GM19023 (cell line): Measurements from ENCODE around the gene P2RY6.

ENCODE experiments used
- ATAC-seq: cut with Tn5 transposase; IDR thresholded peaks from one replicate; pipeline ENCODE4 v1.9.1; 2021; ENCODE audit warnings: mild to moderate bottlenecking, moderate library complexity; ENCODE audit not compliant: unreplicated experiment

The P2RY6 gene

GRCh38 chr11:73275381-73275750 is 3.2 kb downstream of the P2RY6 start:
- no peak for ATAC-seq

GRCh38 chr11:73277467-73277866 is 5.3 kb downstream of the P2RY6 start:
- no peak for ATAC-seq

DNA sequence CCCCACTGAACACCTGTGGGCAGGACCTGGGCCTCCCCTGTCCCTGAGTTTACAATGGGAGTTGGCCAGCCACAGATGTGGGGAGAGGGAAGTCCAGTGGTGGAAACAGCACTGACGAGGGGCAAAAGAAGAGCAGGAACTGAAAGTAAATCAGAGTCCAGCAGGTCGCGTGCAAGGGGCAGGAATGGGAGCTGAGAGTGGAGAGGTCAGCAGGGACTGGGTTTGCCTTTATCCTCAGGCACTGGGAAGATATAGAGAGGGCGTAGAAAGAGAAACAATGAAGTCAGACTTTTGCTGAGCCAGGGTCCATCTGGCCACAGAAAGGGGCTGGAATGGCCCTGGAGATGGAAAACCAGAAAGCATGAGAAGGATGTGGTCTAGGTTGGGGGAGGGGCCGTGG is 8.5 kb downstream of the P2RY6 start:
- no peak for ATAC-seq

DNA sequence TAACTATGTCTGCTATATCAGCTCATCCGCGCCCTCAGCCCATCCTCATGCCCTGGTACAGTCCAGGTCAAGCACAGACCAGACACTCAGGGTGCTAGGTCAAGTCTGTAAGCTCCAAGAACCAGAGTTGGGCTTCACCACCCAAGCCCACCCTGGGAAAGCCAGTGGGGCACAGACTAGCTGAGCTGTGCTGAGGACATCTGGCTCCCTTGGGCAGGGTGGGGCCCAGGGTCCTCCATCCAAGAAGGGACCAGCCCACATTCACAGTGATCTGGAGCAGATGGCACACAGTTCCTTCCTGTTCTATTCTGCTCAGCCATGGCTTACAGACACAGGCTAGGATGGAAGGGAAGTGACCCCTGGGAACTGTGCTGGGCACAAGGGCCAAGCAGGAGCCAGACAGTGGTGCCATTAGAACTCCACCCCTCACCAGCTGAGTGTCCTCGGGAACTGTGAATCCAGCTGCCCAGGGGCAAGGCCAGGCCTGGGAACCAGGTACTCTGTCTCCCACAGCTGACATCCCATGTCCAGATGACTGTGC is 9.1 kb downstream of the P2RY6 start:
- ATAC-seq, result no peak

GRCh38 chr11:73281796-73282660 is 9.9 kb downstream of the P2RY6 start:
- no peak for ATAC-seq

DNA sequence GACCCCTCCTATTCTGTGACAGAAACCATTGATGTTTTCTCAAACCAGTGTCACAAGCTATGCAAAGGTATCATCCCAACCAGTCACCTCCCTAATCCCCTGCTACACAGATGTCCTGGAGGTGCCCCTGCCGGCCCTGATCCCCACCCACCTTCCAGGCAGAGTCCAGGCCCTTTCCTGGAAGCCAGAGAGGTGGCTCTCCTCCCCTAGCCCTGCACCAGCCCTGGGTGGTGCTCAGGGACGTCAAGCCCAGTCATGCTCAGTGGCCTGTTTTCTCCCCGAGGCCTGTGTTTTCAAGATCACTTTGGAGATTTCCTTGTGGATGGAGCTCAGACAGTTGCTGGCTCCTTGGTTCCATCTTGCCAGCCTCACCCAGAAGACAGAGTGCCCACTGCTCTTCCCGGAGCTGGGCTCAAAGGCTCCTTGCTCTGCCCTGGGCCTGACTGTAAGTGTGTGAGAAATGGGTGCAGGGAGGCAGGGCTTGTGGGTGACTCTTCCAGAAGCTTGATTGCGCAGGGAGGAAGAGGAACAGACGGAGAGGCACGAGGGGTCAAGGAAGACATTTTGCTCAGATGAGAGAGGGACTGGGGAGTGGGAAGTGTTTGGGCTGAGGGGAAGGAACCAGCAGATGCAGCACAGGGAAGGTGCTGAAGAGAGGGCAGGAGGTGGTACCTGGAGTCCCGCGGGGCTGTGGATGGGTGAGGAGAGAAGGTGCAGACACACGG is 11.3 kb downstream of the P2RY6 start:
- ATAC-seq, result no peak

GRCh38 chr11:73284106-73284505 is 12.0 kb downstream of the P2RY6 start:
- ATAC-seq, result no peak

DNA sequence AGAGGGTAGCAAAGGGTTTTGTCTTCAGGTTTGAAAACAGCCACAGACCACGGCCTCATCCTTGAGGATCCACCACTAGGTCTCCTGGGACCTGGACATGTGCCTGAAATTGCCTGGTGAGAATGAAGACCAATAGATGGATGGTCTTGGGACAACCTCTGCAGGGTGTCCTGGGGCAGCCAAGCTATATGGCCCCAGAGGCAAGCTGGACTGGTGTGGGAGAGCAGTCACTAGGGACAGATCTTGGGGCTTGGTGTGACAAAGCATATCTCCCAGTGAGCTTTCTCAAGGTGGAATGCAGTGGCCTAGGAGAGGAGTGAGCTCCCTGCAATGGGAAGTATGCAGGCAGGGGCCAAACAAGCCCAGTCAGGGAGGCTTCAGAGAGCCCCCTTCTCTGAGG is 13.6 kb downstream of the P2RY6 start:
- no peak for ATAC-seq

DNA sequence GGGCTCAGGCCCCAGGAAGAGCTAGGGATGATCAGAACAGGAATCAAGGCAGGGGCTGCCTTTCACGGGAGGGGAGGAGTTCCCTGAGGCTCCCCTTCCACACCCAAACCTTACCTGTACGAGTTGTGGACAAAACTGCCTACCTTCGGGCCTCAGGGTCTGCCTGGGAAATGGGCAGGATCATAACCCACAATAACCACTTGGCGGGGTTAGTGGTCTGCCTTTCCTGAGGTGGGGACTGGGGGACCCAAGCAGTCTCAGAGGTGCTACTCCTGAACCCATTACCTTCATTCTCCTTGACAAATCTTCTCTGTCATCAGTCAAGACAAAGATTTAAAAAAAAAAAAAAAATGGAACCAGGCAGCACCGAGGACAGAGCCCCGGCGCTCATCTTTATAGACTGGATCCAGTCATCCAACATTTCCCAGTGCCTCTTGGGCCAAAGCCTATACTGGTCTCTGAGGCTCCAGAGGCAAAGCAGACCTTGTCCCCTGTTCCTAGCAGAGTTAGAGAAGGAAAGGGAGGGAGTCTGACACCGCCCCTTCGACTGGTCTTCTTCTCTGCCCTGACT is 14.2 kb downstream of the P2RY6 start:
- no peak for ATAC-seq

GRCh38 chr11:73287400-73288101 is 15.4 kb downstream of the P2RY6 start:
- ATAC-seq, result no peak

DNA sequence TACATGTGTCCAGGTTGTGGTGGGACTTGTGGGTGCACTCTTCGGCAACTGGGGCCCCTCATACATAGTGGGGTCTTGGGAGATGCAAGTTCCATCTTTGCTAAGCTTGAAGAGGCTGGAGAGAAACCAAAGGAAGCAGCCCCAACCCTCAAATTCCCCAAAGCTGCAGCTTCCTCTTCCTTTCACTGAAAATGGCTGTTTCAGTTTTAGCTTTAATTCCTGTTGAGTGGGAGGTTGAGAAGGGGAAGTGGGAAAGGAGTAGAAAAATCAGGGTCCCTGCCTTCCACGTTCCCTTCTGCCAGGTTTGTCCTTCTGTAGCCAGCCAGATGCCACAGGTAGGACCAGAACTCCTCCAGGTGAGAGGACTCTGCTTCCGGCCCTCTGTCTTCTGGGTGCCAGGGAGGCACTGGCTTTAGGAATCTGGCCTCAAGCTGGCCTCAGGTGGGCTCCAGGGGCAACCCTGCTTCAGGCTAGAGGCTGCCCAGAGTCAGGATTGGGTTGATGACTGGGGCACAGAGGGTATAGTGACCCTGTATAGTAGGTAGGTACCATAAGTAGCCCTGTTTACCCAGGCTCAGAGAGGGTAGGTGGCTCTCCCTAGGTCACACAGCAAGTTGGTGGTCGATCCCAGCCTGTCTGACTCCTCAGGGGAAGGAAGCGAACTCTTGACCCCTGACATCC is 16.2 kb downstream of the P2RY6 start:
- ATAC-seq, result peak; percentile 9

DNA sequence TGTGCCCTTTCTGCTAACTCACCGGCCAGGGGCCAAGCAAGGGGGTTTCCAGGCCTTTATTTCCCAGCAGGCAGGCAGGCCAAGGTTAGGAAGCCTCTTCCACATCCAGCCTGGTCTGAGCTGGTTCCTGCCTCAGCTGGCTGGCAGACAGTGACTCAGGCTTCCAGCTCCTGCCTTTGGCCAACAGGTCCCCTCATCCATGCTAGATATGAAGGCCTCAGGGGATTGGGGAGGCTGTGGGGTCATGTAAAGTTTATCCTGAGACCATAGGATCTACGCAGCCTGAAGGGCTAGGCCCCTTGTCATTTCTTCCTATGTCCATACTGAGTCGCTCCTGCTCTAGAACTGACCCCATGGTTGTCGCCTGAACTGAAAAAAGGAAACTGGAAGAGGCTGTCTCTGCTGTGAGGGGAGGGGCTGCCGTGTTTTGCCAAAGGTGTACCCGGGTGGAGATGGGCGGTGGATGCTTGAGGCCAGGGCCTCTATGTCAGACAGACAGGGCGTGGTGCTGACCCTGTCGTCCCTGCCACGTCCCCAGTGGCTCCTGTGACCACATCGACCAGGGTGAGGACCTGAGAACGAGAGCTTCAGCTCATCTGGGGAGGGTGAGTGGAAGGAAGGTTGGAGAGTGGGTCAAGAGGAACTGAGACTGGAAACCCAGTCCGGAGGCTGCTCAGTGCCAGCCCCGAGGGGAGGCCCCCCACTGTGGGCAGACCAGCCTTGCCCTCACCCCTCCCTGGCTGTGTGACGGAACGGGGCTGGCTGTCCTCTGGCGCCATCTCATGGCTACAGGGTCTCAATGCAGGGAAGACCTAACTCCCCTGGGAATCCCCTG is 17.0 kb downstream of the P2RY6 start:
- ATAC-seq, result peak; percentile 52

GRCh38 chr11:73290536-73290935 is 18.4 kb downstream of the P2RY6 start:
- ATAC-seq, result no peak

- ATAC-seq, result no peak
These were observed 19.1 kb downstream of the P2RY6 start for GRCh38 chr11:73291196-73291595.

- no peak for ATAC-seq
These were observed 19.8 kb downstream of the P2RY6 start for GRCh38 chr11:73291781-73292524.

DNA sequence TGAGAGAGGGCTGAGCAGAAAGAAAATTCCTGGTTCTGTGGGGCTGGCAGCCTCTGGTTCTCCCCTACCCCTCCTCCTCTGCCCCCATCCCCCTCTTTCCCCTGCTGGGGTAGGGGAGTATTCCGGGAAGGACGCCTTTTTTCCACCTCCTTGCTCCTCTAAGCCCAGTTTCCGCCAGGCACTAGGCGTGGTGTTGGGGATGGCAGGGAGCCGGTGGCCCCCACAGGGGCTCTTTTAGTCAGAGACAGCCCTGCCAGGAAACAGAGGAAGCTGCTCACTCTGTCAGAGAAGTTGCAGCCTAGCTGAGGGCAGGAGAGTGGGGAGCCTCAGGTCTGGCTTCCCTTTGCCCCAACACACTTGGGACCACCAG is 20.4 kb downstream of the P2RY6 start:
- no peak for ATAC-seq

GRCh38 chr11:73293356-73293936 is 21.3 kb downstream of the P2RY6 start:
- ATAC-seq, result no peak

DNA sequence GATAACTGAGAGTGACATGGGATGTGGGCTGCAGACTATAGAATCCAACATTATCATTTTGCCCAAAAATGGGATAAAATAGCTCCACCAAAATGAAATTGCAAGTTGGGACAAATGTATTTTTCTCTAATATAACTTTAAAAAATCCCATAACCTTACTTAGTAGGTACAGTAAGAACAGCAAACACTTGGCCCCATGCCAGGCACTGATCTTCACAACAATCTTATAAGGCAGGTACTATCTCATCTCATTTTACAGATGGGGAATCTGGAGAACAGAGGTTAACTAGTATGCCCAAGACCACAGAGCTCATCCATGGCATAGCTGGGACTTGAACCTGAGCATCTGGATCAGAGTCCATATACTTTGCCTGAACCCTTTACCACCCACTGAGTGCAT is 22.5 kb downstream of the P2RY6 start:
- no peak for ATAC-seq
